Stimulated activated CD8-positive, alpha-beta memory T cell treated with anti-CD3 and anti-CD28 coated beads, Interleukin-4, amount 100 ng/mL, for 4 hours (primary cell): ENCODE measurements around the gene TFPT.
"Not testable (repeated sequence)": the region's sequence is repeated elsewhere in the genome, so short reads cannot be mapped to it uniquely, and the experiment has no call there.

Experiments
- DNase-seq, 2 donors: peaks; one replicate each; pipeline ENCODE4 v3.0.0-alpha.2; 2020; ENCODE audit warnings: low read depth in 2 of 2, low spot score in 1 of 2

TFPT gene

DNA sequence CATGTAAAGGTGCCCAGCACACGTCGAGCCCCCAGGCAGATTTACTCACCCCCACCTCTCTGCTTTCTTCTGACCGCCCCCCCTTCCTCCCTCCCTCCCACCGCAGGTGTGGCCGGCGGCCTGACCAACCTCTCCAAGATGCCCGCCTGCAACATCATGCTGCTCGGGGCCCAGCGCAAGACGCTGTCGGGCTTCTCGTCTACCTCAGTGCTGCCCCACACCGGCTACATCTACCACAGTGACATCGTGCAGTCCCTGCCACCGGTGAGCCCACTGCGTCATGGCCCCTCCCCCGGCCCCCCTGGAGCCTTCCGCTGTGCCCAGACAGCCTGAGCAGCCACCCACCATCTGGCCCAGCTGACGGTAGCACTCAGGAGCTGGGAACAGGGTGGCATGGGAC, 8.9 kb upstream of the TFPT start:
- DNase-seq: no peak

DNA sequence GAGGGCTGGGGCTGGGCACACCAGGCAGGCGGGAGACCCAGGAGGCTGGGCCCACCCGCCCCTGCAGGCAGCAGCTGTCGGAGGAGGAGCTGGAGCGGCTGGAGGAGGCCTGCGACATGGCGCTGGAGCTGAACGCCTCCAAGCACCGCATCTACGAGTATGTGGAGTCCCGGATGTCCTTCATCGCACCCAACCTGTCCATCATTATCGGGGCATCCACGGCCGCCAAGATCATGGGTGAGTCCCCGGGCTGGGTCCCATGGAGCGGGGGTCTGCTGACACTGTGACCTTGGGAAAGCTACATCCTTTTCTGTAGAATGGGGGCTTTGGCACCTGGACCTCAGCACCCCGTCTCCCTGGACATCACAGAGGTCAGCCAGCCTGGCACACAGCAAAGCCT, 8.2 kb upstream of the TFPT start:
- DNase-seq: no peak

DNA sequence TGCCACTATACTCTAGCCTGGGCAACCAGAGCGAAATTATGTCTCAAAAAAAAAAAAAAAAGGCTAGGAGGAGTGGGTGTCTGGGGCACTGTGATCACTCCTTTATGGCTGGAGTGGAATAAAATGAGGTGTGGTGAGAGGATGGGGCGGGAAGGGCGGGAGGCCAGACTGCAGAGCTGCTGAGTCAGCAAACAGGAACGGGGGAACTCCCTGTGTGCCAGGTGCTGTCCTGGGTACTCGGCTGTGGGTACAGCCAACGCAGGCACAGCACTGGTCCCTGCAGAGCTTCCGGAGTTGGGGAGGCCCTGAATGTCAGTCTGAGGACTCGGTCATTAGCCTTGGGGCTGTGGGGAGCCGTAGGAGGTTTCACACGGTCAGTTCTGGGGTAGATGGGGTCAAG, 5.8 kb upstream of the TFPT start:
- DNase-seq: no peak

DNA sequence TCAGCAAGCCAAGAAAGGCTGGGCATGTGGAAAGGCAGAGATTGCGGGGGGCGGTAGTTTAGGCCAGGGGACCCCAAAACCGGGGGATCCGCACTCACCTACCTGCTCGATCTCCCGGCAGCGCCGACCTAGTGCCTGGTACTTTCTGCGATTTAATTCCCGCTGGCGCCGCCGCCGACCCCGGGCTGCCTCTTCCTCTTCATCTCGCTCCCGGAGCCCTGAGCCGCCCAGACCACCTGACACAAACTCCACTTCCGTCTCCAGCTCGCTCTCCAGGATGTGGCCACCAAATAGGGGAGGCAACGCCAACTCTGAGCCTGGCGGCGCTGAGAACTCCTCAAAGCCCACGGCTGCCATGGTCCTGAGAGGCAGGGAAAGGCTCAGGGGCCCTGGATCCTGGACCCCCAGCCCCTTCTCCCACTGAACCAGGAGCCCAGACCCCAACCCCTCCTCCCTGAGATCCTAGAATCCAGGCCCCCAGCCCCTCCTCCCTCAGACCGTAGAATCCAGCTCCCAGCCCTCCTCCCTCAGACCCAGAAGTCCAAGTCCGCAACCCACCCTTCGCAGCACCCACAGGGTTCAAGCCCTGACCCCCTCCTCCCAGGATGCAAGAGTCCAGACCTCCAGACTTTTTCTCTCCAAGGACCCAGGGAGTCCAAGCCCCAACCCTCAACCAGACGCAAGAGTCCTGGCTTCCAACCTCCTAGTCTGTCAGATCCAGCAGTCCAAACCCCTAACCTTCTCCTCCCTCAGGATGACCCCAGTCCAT, 933 bp downstream of the TFPT start:
- no peak for DNase-seq

DNA sequence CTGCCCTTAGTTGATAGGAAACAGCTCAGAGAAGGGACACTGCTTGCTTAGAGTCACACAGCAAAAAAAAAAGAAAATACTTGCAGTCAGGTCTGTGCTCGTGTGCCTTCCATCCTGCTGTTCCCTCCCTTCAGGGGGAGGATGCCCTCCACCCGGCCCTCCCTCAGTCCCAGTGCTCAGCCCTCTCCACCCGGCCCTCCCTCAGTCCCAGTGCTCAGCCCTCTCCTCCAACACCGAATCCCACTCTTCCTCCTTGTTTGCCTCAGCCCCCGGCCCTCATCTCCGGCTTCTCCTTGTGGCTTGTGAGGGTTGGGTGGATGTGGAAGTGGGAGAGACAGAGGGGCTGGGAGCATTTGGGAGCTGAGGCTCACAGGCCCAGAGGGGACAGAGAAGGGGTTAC, 5.8 kb downstream of the TFPT start:
- no peak for DNase-seq

DNA sequence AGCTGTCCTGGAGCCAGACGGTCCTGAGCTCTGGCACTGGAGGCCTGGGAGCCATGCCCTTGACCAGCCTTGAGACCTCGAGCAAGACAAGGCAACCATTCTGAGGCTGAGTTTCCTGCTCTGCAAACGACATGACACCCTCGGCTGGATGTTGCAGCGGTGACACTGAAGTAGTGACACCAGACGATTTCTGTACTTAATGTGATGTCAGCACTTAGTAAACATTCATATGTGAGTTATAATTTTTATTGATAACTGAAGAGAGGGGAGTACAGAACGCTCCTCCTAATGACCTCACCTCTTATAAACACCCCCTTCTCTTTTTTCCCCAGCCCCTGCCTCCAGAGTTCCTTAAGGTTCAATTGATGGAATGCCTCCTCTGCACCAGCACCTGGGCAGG, 7.0 kb downstream of the TFPT start:
- no peak for DNase-seq

DNA sequence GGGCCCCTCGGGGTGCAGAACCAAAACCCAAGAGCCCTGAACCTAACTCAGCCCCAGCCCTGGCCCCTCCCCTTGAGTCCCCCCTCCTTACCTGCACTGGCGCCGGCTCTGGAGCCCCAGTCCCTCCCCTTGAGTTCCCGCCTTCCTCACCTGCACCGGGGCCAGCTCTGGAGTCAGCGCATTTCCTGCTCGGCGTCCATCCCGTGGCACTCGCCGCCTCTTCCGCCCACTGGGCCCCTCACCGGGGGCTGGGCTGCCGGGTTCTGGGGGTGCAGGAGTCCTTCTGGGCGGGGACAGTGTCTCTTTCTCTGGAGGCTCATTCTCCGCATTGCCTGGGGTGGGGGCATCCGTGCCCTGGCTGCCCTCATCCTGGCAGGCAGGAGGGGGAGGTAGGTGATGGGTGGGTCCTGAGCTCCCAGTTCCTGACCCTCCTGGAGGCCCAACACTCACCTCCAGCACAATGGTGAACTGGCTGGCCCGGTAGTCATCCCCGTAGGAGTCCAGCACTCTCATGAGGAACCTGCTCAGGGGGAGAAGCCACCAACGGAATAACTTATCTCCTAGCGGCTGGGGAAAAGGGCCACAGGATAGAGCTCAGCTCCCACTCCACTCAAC, 7.5 kb downstream of the TFPT start:
- no peak for DNase-seq

DNA sequence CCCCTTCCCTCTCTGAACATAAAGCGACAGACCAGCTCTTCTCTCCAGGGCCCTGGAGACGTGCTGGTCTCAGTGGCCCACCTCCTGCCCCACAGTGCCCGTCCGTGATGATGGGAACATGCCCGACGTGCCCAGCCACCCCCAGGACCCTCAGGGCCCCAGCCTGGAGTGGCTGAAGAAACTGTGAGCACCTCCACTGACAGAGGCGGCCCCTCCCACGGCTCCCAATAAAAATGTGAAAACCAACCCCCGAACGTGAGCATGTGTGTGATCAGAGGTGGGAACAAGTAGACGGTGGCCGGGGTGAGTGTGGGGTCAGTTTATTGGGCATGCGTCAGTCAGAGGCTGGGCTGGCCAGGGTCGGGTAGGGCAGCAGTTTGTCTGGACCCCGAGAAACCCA, 8.7 kb downstream of the TFPT start:
- no peak for DNase-seq

DNA sequence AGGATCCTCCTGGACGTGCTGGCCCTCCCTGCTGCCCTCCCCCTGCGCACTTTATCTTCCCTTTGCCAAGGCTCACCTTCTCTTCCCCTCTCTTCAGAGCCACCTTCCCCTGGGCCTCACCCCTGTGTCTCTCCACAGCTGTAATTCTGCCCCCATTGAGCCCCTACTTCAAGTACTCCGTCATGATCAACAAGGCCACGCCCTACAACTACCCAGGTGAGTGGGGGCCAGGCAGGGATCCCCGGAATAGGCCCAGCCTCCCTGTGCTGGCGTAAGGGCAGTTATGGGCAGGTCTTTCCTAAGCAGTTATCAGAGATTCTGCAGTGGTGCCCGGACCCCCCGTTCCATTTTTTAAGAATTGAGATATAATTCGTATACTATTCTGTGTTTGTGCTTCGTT, 9.7 kb downstream of the TFPT start:
- DNase-seq: no peak

DNA sequence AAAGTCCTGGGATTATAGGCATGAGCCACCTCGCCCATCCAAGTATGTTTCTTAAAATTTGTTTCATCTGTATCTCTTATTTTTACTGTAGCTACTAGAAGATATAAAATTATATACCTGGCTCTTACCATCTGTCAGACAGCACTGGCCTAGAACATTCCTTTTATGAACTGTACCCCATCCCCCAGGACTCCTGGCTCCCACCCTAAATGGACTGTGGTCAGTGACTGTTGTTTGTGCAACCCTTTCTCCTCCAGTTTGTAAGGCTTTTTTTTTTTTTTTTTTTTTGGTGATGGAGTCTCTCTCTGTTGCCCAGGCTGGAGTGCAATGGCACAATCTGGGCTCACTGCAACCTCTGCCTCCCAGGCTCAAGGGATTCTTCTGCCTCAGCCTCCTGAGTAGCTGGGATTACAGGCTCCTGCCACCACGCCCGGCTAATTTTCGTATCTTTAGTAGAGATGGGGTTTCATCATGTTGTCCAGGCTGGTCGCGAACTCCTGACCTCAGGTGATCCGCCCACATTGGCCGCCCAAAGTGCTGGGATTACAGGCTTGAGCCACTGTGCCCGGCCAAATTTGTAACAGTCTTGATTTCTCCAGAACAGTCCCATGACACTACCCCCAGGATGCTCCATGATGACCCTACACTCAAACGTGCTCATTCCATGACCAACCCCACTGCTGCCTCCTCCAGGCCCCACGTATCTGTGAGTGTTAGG, 10.3 kb downstream of the TFPT start:
- DNase-seq: no peak

DNA sequence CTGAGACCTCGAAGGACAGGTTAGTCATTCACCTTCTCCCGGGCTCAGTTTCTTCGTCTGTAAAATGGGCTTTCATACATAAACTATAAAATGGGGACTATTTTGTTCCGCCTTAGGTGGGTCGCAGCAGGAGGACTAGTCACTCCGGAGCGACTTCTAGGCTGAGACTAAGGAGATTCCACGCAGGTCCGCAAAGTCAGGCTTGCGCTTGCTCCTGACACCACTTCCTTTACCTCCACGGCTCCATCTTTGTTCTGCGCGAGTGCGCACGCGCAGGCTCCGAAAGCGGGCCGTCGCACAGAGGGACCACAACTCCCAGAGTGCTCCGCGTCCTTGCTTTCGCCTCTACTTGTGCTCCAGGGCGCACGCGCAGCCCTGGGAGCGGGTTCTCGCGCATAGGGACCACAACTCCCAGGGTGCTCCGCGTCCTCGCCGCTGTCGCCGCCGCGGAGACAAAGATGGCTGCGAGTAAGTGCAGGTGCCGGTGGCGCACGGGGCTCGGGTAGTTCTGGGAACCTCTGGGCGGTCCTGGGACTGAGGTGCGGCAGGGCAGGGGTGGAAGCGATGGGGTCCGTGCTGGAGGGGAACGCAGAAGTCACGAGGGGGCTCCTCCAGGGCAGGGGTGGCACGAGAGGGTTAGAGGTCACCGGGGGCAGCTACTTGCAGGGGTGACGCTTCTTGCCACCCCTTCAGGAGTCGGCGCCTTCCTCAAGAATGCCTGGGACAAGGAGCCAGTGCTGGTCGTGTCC, 12.9 kb downstream of the TFPT start, which contains the start of gene NDUFA3:
TSS of gene NDUFA3 (plus strand) at position 435 of the 749 bp plus-strand sequence. CDS start at position 459, 24 bp downstream.
- DNase-seq: peak; percentile 91 to 97

DNA sequence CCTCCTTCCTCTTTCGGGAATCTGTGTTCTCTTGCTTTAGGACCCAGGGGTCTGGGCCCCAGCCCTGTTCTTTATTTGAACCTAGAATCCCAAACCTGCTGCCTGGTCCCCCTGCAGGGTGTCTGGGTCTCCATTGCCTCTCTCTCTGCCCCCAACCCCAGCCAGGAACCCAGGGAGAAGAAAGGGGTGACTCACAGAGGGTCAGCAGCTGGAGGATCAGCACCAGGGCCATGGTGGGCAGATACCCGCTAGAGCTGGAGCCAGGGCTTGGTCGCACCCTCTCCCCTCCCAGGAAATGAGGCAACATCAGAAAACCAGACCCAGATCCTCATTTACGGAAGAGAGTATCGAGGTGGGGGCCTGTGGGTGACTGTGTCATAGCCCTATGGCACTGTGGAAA, 14.9 kb downstream of the TFPT start, which contains the start of gene OSCAR:
TSS of gene OSCAR (minus strand) at position 243 of the 400 bp plus-strand sequence. CDS start at position 232, 11 bp downstream.
- no peak for DNase-seq

DNA sequence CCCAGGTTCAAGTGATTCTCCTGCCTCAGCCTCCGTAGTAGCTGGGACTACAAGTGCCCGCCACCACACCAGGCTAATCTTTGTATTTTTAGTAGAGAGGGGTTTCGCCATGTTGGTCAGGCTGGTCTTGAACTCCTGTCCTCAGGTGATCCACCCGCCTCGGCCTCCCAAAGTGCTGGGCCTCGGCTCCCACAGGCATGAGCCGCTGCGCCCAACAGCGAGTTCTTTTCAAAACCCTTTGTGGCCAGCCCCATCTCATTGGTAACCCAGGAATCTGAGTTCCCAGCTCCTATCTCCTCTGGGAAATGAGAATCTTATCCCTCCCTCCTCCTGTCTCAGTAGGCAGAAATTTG, 15.6 kb downstream of the TFPT start:
- not testable (repeated sequence) for DNase-seq

DNA sequence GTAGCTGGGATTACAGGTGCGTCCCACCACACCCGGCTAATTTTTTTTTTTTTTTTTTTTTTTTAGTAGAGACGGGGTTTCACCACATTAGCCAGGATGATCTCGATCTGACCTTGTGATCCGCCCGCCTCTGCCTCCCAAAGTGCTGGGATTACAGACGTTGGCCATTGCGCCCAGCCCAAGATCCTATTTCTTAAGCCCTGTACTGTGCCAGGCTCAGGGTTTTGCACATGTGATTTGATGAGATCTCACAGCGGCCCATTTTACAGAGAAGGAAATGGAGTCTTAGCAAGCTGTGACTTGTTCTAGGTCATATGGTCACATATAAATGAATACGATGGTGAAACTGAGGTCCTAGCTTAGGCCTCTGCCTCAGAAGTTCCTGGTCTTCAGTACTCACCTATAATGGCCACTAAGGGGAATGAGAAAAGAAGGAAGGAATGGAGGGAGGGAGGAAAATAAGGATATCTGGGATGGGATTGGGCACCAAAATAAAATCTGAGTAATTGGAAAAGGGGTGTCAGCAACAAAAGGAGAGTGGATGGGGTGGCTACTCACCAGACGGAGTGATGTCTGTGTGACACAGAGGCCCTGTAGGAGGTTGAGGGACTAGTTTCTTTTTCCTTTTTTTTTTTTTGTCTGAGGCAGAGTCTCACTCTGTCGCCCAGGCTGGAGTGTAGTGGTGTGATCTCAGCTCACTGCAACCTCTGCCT, 16.1 kb downstream of the TFPT start:
- no peak for DNase-seq

DNA sequence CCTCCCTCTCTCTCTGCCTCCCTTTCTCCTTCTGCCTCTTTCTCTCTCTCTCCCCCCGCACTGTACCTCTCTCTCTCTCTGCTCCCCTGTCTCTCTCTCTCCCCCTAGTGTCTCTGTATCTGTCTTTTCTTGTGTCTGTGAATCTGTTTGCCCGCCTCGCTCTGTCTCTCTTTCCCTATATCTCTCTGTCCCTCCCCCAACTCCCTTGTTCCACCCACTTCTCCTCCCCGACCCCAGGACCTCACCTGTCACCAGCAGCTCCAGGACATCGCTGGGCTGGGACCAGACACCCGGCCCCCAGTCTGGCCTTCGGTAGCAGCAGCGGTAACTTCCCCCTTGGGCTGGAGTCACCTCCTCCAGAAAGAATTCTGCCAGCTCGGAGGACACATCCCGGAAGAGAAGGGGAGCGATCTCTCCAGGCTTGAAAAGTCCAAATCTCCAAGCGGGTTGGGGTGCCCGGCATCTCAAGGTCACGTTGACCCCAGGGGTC, 18.8 kb downstream of the TFPT start:
- DNase-seq: no peak

DNA sequence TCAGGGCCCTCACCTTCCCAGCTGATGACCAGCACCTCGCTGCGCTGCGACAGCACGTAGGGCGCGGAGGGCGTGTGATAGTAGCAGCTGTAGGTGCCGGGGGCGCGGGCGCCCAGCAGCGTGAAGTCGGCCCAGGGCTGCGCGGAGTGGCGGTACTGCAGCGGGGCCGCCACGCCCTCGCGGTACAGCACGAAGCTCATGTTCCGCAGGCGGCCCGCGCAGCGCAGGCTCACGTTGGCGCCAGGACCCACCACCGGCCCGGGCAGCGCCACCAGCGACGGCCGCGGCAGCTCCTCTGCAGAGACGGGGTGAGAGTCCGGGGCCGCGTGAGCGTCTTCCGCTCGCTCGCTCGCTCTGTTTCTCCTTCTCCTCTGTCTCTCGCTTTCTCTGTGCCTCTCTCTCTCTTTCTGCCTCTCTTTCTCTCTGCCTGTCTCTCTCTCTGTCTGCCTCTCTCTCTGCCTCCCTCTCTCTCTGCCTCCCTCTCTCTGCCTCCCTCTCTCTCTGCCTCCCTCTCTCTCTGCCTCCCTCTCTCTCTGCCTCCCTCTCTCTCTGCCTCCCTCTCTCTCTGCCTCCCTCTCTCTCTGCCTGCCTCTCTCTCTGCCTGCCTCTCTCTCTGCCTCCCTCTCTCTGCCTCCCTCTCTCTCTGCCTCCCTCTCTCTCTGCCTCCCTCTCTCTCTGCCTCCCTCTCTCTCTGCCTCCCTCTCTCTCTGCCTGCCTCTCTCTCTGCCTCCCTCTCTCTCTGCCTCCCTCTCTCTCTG, 19.4 kb downstream of the TFPT start:
- not testable (repeated sequence) for DNase-seq

DNA sequence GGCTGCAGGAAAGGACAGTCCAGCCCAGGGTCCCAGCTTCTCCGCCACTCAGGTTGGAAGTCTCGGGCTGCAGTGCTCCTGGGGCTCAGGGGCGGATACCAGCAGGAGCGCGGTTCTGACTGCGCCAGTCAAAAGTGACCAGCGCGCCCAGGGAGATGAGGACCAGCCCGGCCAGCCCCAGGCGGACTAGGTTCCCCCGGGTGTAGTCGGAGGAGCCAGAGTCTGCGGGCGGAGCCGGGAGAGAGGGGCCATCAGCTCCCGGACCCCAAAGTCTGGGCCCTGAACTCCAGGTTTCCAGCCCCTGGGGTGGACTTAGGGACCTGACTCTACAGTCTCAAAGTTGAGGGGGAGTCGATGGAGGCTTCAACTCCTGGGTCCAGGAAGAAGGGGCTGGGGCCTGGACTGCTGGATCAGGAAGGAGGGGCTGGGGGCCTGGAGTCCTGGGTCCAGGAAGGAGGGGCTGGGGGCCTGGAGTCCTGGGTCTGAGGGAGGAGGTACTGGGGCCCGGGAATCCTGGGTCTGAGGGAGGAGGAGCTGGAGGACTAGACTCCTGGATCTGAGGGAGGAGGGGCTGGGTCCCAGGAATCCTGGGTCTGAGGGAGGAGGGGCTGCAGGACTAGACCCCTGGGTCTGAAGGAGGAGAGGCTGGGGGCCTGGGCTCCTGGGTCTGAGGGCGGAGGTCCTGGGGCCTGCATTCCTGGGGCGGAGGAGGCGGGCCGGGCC, 20.2 kb downstream of the TFPT start:
- DNase-seq: no peak

DNA sequence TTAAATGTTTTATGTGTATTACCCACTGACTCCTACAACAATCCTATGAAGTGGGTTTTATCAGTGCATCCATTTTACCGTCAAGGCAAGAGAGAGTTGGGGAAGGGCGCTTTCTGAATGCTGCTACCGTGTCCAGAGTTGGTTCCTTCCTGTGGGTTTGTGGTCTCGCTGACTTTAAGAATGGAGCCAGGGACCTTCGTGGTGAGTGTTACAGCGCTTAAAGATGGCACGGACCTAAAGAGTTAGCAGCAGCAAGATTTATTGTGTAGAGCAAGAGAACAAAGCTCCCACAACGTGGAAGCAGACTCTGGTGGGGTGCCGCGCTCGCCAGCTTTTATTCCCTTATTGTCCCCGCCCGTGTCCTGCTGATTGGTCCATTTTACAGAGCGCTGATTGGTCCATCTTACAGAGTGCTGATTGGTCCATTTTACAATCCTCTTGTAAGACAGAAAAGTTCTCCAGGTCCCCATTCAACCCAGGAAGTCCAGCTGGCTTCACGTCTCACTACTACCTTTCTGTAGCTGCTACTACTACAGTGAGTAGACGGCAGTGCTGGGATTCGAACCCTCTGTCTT, 20.9 kb downstream of the TFPT start:
- no peak for DNase-seq

DNA sequence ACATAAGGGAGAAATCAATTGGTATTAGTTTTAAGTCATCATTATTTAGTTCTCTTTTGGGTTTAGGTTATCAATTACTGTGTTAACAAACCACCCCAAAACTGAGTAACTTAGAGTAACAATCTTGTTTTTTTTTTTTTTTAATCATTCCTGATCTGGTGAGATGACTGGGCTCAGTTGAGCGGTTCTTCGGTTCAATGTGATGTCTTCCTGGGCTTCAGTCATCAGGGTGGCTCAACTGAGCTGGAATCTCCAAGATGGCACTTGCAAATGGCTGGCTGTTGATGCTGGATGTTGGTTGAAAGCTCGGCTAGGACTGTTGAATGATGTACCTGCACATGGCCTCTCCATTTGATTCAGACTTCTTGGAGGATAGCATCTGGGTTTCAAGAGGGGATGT, 31.0 kb downstream of the TFPT start:
- DNase-seq: no peak
